OCI-LY7 (cell line): ENCODE data around the gene SLC5A10.

Source experiments
- CTCF ChIP-seq: fragments of 200-600 bp; sonication (generic); conservative IDR thresholded peaks from 2 replicates; pipeline ENCODE4 v1.5.1; 2014; ENCODE audit warnings: mild to moderate bottlenecking, antibody characterized with exemption, low read length, moderate library complexity, mixed read lengths
- EZH2phosphoT487 ChIP-seq: fragments of 200-600 bp; sonication (generic); IDR thresholded peaks from 2 replicates; pipeline ENCODE4 v1.6.1; 2018; ENCODE audit warnings: low read depth, borderline replicate concordance, mild to moderate bottlenecking, mixed run types, antibody characterized with exemption, low read length, moderate library complexity, mixed read lengths

GRCh38 chr17:18974407-18975149, 22.6 kb downstream of the SLC5A10 start:
- TF ChIP-seq CTCF: no peak
- no peak for TF ChIP-seq EZH2phosphoT487
